Keratinocyte (primary cell): ENCODE data around the gene TRAPPC2L. TPM values are rescaled to one million over a fixed set of nuclear protein-coding genes. Genes with fewer than 3 reads are reported as not detected.

Experiments
- DNase-seq: peaks from one replicate; pipeline ENCODE4 v3.0.0-alpha.2; 2011; ENCODE audit warnings: low read depth, missing footprints, low spot score
- FAIRE-seq: peaks from 2 replicates; lab custom pipeline; 2011; peaks lifted over from hg19 to GRCh38; lab: Jason Lieb, UNC
- H2AFZ ChIP-seq: 2 replicates; pipeline ENCODE4 v1.6.0; 2012; ENCODE audit warnings: low read length, control low read depth, inconsistent platforms; ENCODE audit not compliant: control insufficient read depth
- H3K27ac ChIP-seq: 2 replicates; pipeline ENCODE4 v1.5.1; 2011; ENCODE audit warnings: low read length; ENCODE audit not compliant: control insufficient read depth, insufficient read depth
- H3K27me3 ChIP-seq: 3 replicates; pipeline ENCODE4 v1.6.0; 2011; ENCODE audit warnings: low read length; ENCODE audit not compliant: control insufficient read depth, insufficient read depth; ENCODE audit errors: extremely low read depth
- H3K36me3 ChIP-seq, 2 experiments: 2 replicates in 1 of 2; 3 replicates in 1 of 2; pipeline ENCODE4 v1.5.1; 2011; ENCODE audit warnings: low read length in 2 of 2, mild to moderate bottlenecking in 1 of 2; ENCODE audit not compliant: control insufficient read depth in 2 of 2, insufficient read depth in 2 of 2; ENCODE audit errors: extremely low read depth in 1 of 2
- H3K4me1 ChIP-seq: 3 replicates; pipeline ENCODE4 v1.5.1; 2011; ENCODE audit warnings: low read length; ENCODE audit not compliant: control insufficient read depth, insufficient read depth; ENCODE audit errors: extremely low read depth
- H3K4me2 ChIP-seq: 3 replicates; pipeline ENCODE4 v1.6.0; 2011; ENCODE audit warnings: low read depth, low read length; ENCODE audit not compliant: control insufficient read depth, insufficient read depth; ENCODE audit errors: extremely low read depth
- H3K4me3 ChIP-seq, 3 experiments: fragments of 200-600 bp in 1 of 3; sonication (generic) in 1 of 3; 2 replicates in 2 of 3; 3 replicates in 1 of 3; pipeline ENCODE4 v1.5.1; 2011 to 2016; ENCODE audit warnings: low read length in 3 of 3, mild to moderate bottlenecking in 3 of 3, control low read depth in 2 of 3, inconsistent platforms in 1 of 3, low read depth in 1 of 3, mixed read lengths in 1 of 3, mixed run types in 1 of 3, moderate library complexity in 1 of 3; ENCODE audit not compliant: control insufficient read depth in 2 of 3, insufficient read depth in 2 of 3; ENCODE audit errors: extremely low read depth in 1 of 3
- H3K79me2 ChIP-seq: 2 replicates; pipeline ENCODE4 v1.6.0; 2012; ENCODE audit warnings: low read length; ENCODE audit not compliant: control insufficient read depth, insufficient read depth
- H3K9ac ChIP-seq: 3 replicates; pipeline ENCODE4 v1.6.0; 2011; ENCODE audit warnings: low read length; ENCODE audit not compliant: control insufficient read depth, insufficient read depth; ENCODE audit errors: extremely low read depth
- H3K9me1 ChIP-seq: 3 replicates; pipeline ENCODE4 v1.6.0; 2011; ENCODE audit warnings: low read length; ENCODE audit not compliant: control insufficient read depth, insufficient read depth; ENCODE audit errors: extremely low read depth
- H3K9me3 ChIP-seq: 2 replicates; pipeline ENCODE4 v1.5.1; 2012; ENCODE audit warnings: low read depth, low read length; ENCODE audit not compliant: control insufficient read depth
- H4K20me1 ChIP-seq: 3 replicates; pipeline ENCODE4 v1.6.0; 2011; ENCODE audit warnings: low read length; ENCODE audit not compliant: control insufficient read depth, insufficient read depth; ENCODE audit errors: extremely low read depth
- CTCF ChIP-seq, 3 experiments: IDR thresholded peaks in 1 of 3; conservative IDR thresholded peaks in 1 of 3; optimal IDR thresholded peaks in 1 of 3; 2 replicates in 2 of 3; 3 replicates in 1 of 3; pipeline versions ENCODE3 to v1.5.1; 2011; ENCODE audit warnings: low read length in 3 of 3, mild to moderate bottlenecking in 3 of 3, moderate library complexity in 2 of 3, control low read depth in 1 of 3, inconsistent platforms in 1 of 3; ENCODE audit not compliant: insufficient read depth in 2 of 3; ENCODE audit errors: extremely low read depth in 1 of 3
- EZH2 ChIP-seq: IDR thresholded peaks from one replicate; pipeline ENCODE4 v1.6.1; 2012; ENCODE audit warnings: inconsistent platforms, mild to moderate bottlenecking, low read length, moderate library complexity
- dilution Hi-C: fragments of 300-500 bp; cut with MboI; formaldehyde crosslinking; loops from one replicate; pipeline ENCODE4 v1.7.0; 2020; ENCODE audit warnings: low sequenced_read_pairs; ENCODE audit not compliant: extremely low pct_ligation_motif_present
- polyA plus RNA-seq, 5 experiments: library from polyadenylated mRNA; depleted of rRNA in 3 of 5; stranded (reverse) in 3 of 5; stranded (forward) in 1 of 5; unstranded in 1 of 5; fragments of >200 nt; gene quantifications; 1 replicate in 1 of 5; 2 replicates in 3 of 5; 3 replicates in 1 of 5; pipeline versions ENCODE4 v1.2.1 to v1.2.3, GENCODE V29; 2011 to 2012; ENCODE audit warnings: missing spikeins in 2 of 5, low read depth in 1 of 5, low replicate concordance in 1 of 5

The TRAPPC2L gene
- polyA plus RNA-seq, 1 donor (not counting 4 experiments of a cell fraction or from before 2014, with no cell fraction given) = 139 TPM

- Histone ChIP-seq H3K27ac (no peak overlapping the region), H3K9ac (no peak overlapping the region), H3K36me3 (peaks cover 0 to 13% of the 10 kb centered on the region in 2 experiments), H3K4me1 (no peaks in the 10 kb centered on the region), H4K20me1 (no peaks in the 10 kb centered on the region), H3K27me3 (no peaks in the 10 kb centered on the region), H2AFZ (no peak overlapping the region), H3K79me2 (no peaks in the 10 kb centered on the region), H3K9me3 (no peaks in the 10 kb centered on the region), H3K4me2 (no peak overlapping the region), H3K4me3 (no peak overlapping the region), H3K9me1 (no peaks in the 10 kb centered on the region)
- dilution Hi-C loops = no loop called here
- FAIRE-seq = no peak
- TF ChIP-seq CTCF (optimal IDR thresholded peaks at IDR 0.05 in 1 of 3, IDR thresholded peaks at IDR 0.05 in 1 of 3, conservative IDR thresholded peaks at IDR 0.05 in 1 of 3; ENCODE audit: extremely low read depth in 1 of 3, insufficient read depth in 2 of 3, low read length in 3 of 3) = no peak
- no peak for TF ChIP-seq EZH2
- no peak for DNase-seq
These were observed 16.2 kb upstream of the TRAPPC2L start for GRCh38 chr16:88840600-88841215.

GRCh38 chr16:88841521-88842307, 15.2 kb upstream of the TRAPPC2L start:
- Histone ChIP-seq H3K4me3 (no peak overlapping the region), H3K27me3 (no peaks in the 10 kb centered on the region), H3K36me3 (peaks cover 0 to 14% of the 10 kb centered on the region in 2 experiments), H3K9me3 (no peaks in the 10 kb centered on the region), H3K27ac (no peak overlapping the region), H3K4me2 (no peak overlapping the region), H4K20me1 (no peaks in the 10 kb centered on the region), H3K9ac (no peak overlapping the region), H2AFZ (no peak overlapping the region), H3K4me1 (no peaks in the 10 kb centered on the region), H3K9me1 (no peaks in the 10 kb centered on the region), H3K79me2 (no peaks in the 10 kb centered on the region)
- no peak for DNase-seq
- no peak for TF ChIP-seq EZH2
- TF ChIP-seq CTCF (optimal IDR thresholded peaks at IDR 0.05 in 1 of 3, IDR thresholded peaks at IDR 0.05 in 1 of 3, conservative IDR thresholded peaks at IDR 0.05 in 1 of 3; ENCODE audit: extremely low read depth in 1 of 3, insufficient read depth in 2 of 3, low read length in 3 of 3) = no peak
- dilution Hi-C loops = no loop called here
- FAIRE-seq = no peak
